ENCODE data around the gene CC2D2A.

Gene CC2D2A

DNA sequence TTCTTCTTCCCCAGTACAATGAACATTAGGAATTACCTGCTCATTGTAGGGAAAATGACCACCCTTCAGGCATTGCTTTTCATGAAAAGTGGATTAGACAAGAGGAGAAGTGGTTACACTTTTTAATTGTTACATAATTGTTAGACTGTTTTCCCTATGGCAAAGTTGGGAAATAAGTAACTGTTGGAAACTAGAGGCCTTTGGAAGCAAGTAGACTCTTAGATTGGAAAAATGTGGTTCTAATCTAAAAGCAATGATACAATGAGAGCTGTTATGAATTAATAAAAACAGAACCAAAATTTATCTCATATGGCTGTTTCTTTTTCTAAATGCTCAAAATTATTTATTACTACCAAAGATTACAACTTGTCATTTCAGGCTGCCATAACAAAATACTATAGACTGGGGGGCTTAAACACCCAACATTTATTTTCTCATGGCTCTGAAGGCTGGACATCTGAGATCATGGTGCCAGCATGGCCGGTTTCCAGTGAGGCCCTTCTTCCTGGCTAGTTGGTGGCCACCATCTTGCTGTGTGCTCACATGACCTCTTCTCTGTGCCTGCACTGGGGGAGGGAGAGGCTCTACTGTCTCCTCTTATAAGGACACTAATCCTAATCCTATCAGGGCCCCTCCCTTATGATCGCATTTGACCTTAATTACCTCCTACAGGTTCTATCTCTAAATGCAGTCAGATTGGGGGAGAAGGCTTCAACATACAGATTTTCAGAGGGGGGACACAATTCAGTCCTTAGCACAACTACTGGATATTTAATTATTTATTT is 12.5 kb downstream of the CC2D2A start:
- H3K4me3 ChIP-seq (ENCODE audit: low read depth, low read length) = no peak overlapping the region

DNA sequence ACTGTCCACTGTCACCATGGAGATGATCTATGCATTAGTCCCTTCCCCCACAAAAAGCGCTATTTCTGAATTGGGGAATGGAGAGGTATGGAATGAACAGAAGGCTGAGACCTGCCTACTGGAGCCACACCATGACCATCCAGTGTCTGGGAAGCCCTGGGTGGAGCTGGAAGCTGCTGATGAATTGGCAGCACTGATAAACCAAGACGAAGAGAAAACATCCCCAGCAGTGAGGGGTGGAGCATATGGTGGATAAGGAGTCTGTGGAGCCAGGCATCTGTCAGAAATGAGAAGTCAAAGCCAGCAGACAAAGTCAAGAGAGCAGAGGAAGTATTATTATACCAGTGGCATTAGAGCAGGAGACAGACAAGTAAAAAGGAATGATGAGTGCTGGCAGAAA is 13.2 kb downstream of the CC2D2A start:
- H3K4me3 ChIP-seq (ENCODE audit: low read depth, low read length) = no peak overlapping the region
- no peak for DNase-seq (ENCODE audit: low read depth)
- TF ChIP-seq, protein P1, sequence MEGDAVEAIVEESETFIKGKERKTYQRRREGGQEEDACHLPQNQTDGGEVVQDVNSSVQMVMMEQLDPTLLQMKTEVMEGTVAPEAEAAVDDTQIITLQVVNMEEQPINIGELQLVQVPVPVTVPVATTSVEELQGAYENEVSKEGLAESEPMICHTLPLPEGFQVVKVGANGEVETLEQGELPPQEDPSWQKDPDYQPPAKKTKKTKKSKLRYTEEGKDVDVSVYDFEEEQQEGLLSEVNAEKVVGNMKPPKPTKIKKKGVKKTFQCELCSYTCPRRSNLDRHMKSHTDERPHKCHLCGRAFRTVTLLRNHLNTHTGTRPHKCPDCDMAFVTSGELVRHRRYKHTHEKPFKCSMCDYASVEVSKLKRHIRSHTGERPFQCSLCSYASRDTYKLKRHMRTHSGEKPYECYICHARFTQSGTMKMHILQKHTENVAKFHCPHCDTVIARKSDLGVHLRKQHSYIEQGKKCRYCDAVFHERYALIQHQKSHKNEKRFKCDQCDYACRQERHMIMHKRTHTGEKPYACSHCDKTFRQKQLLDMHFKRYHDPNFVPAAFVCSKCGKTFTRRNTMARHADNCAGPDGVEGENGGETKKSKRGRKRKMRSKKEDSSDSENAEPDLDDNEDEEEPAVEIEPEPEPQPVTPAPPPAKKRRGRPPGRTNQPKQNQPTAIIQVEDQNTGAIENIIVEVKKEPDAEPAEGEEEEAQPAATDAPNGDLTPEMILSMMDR (IDR thresholded peaks at IDR 0.05; ENCODE audit: low read depth, low read length, missing control alignments) = no peak

More for the DNA sequence above, 12.5 kb downstream of the CC2D2A start:
- TF ChIP-seq, protein P1 (IDR thresholded peaks at IDR 0.05; ENCODE audit: low read depth, low read length, missing control alignments) = no peak
- no peak for DNase-seq (ENCODE audit: low read depth)

DNA sequence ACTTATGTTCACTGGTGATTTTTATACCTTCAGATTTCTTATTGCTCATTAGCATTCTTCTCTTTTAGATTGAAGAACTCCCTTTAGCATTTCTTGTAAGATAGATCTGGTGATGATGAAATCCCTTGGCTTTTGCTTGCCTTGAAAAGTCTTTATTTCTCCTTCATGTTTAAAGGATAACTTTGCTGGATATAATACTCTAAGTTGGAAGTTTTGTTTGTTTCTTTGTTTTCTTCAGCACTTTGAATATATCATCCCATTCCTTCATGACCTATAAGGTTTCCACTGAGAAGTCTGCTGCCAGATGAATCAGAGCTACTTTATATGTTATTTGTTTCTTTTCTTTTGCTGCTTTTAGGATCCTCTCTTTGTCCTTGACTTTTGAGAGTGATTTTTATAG is 18.5 kb downstream of the CC2D2A start:
- TF ChIP-seq, protein P1 (IDR thresholded peaks at IDR 0.05; ENCODE audit: low read depth, low read length, missing control alignments) = no peak
- H3K4me3 ChIP-seq (ENCODE audit: low read depth, low read length) = no peak overlapping the region
- no peak for DNase-seq (ENCODE audit: low read depth)

GRCh38 chr4:15488658-15489470 is 19.2 kb downstream of the CC2D2A start:
- no peak for DNase-seq (ENCODE audit: low read depth)
- TF ChIP-seq, protein P1 (IDR thresholded peaks at IDR 0.05; ENCODE audit: low read depth, low read length, missing control alignments) = no peak
- H3K4me3 ChIP-seq (ENCODE audit: low read depth, low read length) = no peak overlapping the region

- H3K4me3 ChIP-seq (ENCODE audit: low read depth, low read length) = no peak overlapping the region
- DNase-seq (ENCODE audit: low read depth) = no peak
- TF ChIP-seq, protein P1 (IDR thresholded peaks at IDR 0.05; ENCODE audit: low read depth, low read length, missing control alignments) = no peak
These were observed 19.9 kb downstream of the CC2D2A start for GRCh38 chr4:15489551-15489950.

DNA sequence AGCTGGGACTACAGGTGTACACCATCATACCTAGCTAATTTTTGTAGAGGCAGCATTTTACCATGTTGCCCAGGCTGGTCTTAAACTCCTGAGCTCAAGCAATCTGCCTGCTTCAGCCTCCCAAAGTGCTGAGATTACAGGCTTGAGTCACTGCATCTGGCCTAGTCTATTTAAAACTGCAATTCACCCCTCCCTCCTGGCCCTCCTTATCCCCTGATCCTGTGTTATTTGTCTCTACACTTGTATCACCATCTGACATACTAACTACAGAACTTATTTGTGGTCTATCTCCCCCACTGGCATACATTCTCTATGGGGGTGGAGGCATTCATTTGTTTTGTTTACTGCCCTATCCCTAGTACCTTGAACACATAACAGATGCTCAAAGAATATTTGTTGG is 23.7 kb downstream of the CC2D2A start:
- no peak for DNase-seq (ENCODE audit: low read depth)
- TF ChIP-seq, protein P1 (IDR thresholded peaks at IDR 0.05; ENCODE audit: low read depth, low read length, missing control alignments) = no peak
- H3K4me3 ChIP-seq (ENCODE audit: low read depth, low read length) = no peak overlapping the region

Data from GM12864 (cell line).